ENCODE measurements around the gene NPHP1.
"Not testable (repeated sequence)": the region's sequence is repeated elsewhere in the genome, so short reads cannot be mapped to it uniquely, and the experiment has no call there.

The NPHP1 gene

GRCh38 chr2:110204408-110205385 is at the start of gene NPHP1:
Gene NPHP1 (minus strand): TSS chr2:110205013. CDS start chr2:110204968, 45 bp downstream.
- DNase-seq = peak; percentile 79

- not testable (repeated sequence) for DNase-seq
Measured at GRCh38 chr2:110248081-110248795, 43.4 kb upstream of the NPHP1 start.

DNA sequence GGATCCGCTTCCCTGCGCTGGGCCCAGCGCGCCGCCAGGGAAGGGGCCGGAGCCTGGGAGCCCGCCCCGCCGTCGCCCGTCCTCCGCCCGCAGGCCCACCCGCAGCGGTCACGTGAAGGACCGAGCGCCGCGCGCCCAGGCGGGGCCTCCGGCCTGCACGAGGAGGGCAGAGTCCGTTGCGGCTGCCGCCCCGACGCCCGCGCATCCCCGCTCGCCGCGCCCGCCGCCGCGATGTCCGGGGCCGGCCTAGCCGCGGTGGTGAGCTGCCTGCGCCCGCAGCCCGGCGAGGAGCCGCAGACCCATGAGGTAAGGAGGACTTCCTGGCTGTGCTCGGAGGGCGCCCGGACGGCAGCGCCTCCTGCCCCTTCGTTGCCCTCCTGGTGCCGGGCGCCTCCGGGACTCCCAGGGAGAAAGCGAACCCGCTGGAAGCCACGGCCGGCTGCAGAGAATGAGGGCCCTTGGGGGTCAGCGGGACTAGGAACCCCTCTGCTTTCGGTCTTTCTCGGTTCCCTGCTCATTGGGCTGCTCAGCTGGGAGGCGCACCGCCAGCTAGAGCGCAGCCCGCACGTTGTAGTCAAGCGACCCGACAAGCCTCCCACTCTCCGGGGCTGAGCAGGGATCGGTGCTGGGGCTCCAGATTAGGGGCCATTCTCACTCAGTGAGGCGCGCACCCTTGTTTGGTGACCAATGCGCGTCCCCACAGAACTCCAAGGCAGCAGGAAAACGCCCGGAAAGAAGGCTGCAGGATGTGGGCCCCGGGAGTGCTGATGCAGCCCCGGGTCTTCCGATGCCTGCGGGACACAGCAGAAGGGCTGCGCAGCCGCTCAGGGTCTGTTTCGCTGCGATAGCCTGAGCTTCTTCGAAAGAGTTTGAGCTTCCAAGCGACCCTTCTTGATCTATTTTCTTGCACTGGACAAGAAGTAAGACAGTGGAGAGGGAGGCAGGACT is 40.9 kb upstream of the NPHP1 start:
- DNase-seq = not testable (repeated sequence)

DNA sequence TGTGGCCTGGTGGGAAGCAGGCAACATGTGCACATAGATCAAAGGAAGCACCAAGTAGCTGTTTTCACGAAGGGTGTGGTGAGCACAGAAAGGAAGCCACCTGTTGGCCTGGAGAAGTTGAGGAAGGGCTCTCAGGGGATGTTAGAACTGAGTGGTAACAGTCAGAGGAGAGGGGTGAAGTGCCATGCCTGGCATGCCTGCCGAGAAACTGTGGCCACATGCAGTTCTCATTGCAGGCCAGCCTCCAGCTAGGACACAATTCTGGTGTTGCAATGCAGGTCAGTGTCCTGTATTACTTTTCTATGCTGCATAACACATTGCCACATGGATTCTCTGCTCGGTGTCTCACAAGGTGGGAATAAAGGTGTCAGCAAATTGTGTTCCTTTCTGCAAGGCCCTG is 38.5 kb upstream of the NPHP1 start:
- DNase-seq = not testable (repeated sequence)

DNA sequence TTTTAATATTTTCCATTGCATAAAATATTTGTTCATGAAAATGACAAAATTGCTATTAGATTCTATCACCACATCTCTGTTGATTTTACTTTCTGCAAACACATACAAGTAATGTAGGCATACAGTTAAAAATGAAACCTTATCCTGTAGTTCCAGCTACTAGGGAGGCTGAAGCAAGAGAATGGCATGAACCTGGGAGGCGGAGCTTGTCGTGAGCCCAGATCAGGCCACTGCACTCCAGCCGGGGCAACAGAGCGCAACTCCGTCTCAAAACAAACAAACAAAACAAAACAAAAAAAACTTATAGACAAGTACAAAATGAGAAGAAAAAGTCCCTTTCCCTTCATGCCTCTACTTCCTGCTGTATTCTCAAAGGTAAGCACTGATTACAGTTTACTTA is 29.7 kb upstream of the NPHP1 start:
- not testable (repeated sequence) for DNase-seq

GRCh38 chr2:110229886-110230285 is 25.1 kb upstream of the NPHP1 start:
- DNase-seq = not testable (repeated sequence)

DNA sequence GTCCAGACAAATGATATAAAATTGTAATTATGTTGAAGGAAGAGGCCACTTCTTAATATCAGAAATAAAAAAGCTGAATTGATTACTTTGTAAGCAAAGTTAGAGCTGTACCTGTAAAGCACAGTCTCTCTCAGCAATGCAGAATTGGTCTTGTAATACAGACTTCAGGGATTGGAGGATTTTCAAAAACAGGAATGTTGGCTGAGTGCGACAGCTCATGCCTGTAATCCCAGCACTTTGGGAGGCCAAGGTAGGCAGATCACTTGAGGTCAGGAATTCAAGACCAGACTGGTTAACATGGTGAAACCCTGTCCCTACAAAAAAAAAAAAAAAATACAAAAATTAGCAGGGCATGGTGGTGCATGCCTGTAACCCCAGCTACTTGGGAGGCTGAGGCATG is 17.8 kb upstream of the NPHP1 start:
- not testable (repeated sequence) for DNase-seq

GRCh38 chr2:110221938-110222337 is 17.1 kb upstream of the NPHP1 start:
- DNase-seq = no peak

GRCh38 chr2:110220190-110220564 is 15.4 kb upstream of the NPHP1 start:
- DNase-seq = no peak

DNA sequence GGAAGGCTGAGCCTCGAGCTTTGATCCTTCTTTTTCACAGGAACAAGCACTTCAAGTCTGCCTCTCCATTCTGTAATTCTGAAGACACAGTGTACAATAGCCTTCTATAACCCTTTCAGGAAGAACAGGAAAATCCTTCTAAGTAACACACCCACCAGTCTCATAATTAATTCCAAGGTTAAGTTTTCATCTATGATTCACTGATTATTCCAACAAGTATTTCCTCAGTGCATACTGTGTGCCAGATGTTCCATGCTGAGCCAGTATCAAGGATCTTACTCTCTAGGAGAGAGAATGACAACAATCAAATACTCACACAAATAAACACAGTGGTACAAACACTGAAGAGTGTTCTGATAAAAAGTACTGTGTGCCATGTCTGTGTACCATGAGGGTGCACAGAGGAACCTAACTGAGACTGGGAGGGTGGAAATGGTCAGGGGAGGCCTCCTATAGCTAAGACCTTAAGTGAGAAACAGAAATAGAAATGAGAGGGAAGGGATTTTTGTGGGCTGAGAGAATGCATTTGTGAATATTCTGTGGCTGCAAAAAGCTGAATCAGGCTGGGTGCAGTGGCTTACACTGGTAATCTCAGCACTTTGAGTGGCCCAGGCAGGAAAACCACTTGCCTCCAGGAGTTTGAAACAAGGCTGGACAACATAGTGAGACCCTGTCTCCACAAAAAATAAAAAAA is 14.8 kb upstream of the NPHP1 start:
- DNase-seq = no peak

GRCh38 chr2:110218889-110219288 is 14.1 kb upstream of the NPHP1 start:
- DNase-seq = not testable (repeated sequence)

DNA sequence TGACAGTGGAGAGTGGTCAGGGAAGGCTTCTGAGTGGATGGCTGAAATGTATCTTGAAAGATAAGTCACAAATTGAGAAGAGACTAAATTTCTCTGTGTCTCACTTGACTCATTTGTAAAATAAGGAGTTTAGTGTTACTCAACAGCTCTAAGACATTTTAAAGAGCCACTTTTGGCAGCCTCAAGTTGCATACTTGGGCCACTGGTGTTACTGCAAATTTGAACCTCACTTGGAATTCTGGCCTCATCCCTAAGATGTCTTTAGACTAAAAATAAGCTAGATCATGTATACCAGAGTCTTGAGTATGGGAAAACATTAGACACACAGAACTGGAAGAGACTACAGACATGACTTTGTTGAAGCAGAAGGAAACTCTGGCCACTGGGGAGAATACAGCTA is 12.0 kb upstream of the NPHP1 start:
- DNase-seq = no peak

GRCh38 chr2:110216199-110216598 is 11.4 kb upstream of the NPHP1 start:
- DNase-seq = no peak

- DNase-seq = no peak
Measured at GRCh38 chr2:110215566-110216158, 10.8 kb upstream of the NPHP1 start.

GRCh38 chr2:110215091-110215490 is 10.3 kb upstream of the NPHP1 start:
- no peak for DNase-seq

DNA sequence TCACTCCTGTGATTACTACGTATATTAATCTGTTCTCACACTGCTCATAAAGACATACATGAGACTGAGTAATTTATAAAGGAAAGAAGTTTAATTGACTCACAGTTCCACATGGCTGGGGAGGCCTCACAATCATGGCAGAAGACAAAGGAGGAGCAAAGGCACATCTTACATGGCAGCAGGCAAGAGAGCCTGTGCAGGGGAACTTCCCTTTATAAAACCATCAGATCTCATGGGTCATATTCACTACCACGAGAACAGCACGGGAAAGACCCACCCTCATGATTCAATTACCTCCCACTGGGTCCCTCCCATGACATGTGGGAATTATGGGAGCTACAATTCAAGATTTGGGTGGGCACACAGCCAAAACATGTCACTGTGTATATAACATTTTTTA is 8.7 kb upstream of the NPHP1 start:
- not testable (repeated sequence) for DNase-seq

DNA sequence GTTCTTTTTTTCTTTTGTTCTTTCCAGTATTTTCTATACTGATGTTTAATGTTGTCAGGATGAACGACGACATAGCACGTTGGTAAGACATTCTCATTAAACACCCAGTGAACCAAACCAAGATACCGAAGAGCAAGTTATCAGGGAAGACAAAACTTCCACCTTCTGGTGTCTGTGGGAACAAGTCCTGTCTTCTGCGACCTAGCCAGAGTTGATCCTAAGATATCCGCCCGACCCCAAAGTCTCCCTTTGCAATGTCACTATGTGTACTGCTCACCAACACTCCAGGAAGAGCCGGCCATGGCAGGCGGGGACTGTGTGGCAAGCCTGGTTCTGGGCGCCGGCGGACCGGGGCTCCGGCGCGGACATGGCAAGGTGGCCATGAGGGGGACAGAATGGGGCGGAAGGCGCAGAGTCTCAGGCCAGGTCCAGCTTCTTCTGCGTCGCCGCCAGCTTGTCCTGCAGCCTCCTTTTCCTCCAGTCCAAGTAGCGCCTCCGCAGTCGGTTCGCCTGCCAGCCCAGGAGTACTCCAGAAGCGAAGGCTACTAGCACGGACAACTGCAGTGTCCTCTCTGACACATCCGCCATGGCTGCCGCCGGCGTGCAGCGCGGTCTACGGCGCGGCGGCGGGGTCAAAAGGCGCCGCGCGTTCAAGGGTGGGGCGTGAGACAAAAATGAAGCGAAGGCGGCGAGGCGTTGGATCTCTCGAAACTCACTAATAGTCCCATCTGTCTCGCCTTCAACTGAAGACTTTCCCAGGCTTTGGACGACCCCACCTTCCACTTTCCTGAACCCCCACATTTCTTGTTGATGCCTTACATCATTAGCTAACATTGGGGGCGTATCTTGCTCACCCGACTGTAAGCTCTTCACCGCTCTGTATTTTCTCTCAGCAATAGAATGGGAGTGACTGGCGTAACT is 7.4 kb upstream of the NPHP1 start, which contains the start of gene MTLN:
Gene MTLN, minus strand, starts transcription at position 610 of the 921 bp plus-strand sequence. Its CDS starts 22 bp downstream, at position 588.
- DNase-seq = peak; percentile 57

DNA sequence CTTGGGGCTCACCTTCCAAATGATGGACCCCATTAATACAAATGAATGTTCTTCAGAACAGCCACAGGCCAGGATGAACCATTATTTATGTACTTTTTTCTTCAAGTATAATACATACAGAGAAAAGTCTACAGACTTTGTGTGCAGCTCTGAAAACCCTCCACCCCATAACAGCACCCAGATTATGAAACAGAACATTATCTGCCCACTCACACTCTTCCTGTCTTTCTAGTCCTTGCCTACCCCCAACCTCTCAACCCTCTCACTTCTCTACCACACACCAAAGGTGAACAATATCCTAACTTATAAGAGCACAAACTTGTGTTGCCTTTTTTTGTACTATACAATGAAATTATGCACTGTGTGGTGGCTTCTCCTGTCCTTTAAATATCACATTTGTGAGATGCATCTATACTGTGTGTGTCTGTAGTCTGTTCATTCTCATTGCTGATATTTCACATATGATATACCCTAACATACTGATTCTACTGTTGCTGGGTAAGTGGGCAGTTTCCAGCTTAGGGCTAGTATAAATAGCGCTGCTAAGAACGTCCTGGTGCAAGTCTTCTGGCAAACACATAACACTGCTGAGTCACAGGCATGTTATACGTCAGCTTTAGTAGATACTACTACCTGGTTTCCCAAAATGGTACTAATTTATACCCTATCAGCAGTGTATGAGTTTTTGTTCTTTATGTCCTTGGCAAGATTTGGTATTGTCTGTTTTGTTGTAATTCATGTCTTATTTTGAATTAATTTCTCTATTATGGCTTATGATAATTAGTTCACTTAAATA is 1.0 kb upstream of the NPHP1 start:
- no peak for DNase-seq

- DNase-seq = no peak
Measured at GRCh38 chr2:110198016-110198415, 6.8 kb downstream of the NPHP1 start.
